Mesenchymal stem cell (in vitro differentiated cells and primary cell): ENCODE measurements around the gene DCDC2. TPM values are rescaled to one million over a fixed set of nuclear protein-coding genes. Genes with fewer than 3 reads are reported as not detected.
A peak's percentile ranks its signal among the peaks of the same experiment; 100 is the strongest.

ENCODE experiments used
- DNase-seq: peaks from one replicate; pipeline ENCODE4 v3.0.0-alpha.2; 2013
- H2AFZ ChIP-seq: one replicate; pipeline ENCODE4 v1.6.1; 2013; ENCODE audit warnings: low read depth, mild to moderate bottlenecking, control low read depth, inconsistent platforms, low read length, moderate library complexity
- H2AK5ac ChIP-seq: 2 replicates; pipeline ENCODE4 v1.6.1; 2013; ENCODE audit warnings: low read length, moderate library complexity, mild to moderate bottlenecking, inconsistent platforms; ENCODE audit not compliant: severe bottlenecking
- H2BK120ac ChIP-seq: one replicate; pipeline ENCODE4 v1.6.1; 2013; ENCODE audit warnings: low read depth, mild to moderate bottlenecking, inconsistent platforms, low read length, moderate library complexity
- H2BK12ac ChIP-seq, 2 experiments: one replicate each; pipeline ENCODE4 v1.6.1; 2013; ENCODE audit warnings: inconsistent platforms in 2 of 2, low read length in 2 of 2, mild to moderate bottlenecking in 2 of 2, moderate library complexity in 2 of 2, control low read depth in 1 of 2
- H2BK15ac ChIP-seq: one replicate; pipeline ENCODE4 v1.6.1; 2013; ENCODE audit warnings: mild to moderate bottlenecking, low read depth, inconsistent platforms; ENCODE audit not compliant: poor library complexity, severe bottlenecking
- H2BK5ac ChIP-seq: 2 replicates; pipeline ENCODE4 v1.6.1; 2013; ENCODE audit warnings: low read depth, mild to moderate bottlenecking, low read length, control low read depth, inconsistent platforms; ENCODE audit not compliant: poor library complexity, severe bottlenecking
- H3K14ac ChIP-seq, 2 experiments: one replicate each; pipeline ENCODE4 v1.6.1; 2013; ENCODE audit warnings: inconsistent platforms in 2 of 2, low read length in 2 of 2, control low read depth in 1 of 2, mild to moderate bottlenecking in 1 of 2, moderate library complexity in 1 of 2
- H3K18ac ChIP-seq, 2 experiments: one replicate each; pipeline ENCODE4 v1.6.1; 2013; ENCODE audit warnings: inconsistent platforms in 2 of 2, low read length in 2 of 2, control low read depth in 1 of 2, low read depth in 1 of 2, mild to moderate bottlenecking in 1 of 2
- H3K23ac ChIP-seq, 2 experiments: one replicate each; pipeline ENCODE4 v1.6.1; 2013; ENCODE audit warnings: inconsistent platforms in 2 of 2, low read length in 2 of 2, mild to moderate bottlenecking in 2 of 2, moderate library complexity in 2 of 2, control low read depth in 1 of 2
- H3K27ac ChIP-seq: 2 replicates; pipeline ENCODE4 v1.5.1; 2013; ENCODE audit warnings: mild to moderate bottlenecking, moderate library complexity, low read length, control low read depth, inconsistent platforms; ENCODE audit not compliant: poor library complexity, severe bottlenecking
- H3K27me3 ChIP-seq, 2 experiments: 2 replicates each; pipeline versions ENCODE4 v1.6.1 to v1.7.0; 2013; ENCODE audit warnings: low read length in 2 of 2, mild to moderate bottlenecking in 2 of 2, moderate library complexity in 2 of 2, control low read depth in 1 of 2, inconsistent platforms in 1 of 2; ENCODE audit not compliant: control insufficient read depth in 1 of 2, insufficient read depth in 1 of 2
- H3K36me3 ChIP-seq, 2 experiments: 2 replicates each; pipeline versions ENCODE4 v1.6.1 to v1.7.0; 2013; ENCODE audit warnings: low read length in 2 of 2, control low read depth in 1 of 2, inconsistent platforms in 1 of 2, low read depth in 1 of 2, mild to moderate bottlenecking in 1 of 2; ENCODE audit not compliant: insufficient read depth in 2 of 2, control insufficient read depth in 1 of 2
- H3K4ac ChIP-seq, 2 experiments: one replicate each; pipeline ENCODE4 v1.6.1; 2013; ENCODE audit warnings: inconsistent platforms in 2 of 2, low read length in 2 of 2, mild to moderate bottlenecking in 2 of 2, moderate library complexity in 2 of 2, control low read depth in 1 of 2, low read depth in 1 of 2
- H3K4me1 ChIP-seq: 2 replicates; pipeline ENCODE4 v1.6.1; 2013; ENCODE audit warnings: low read depth, low read length, control low read depth; ENCODE audit not compliant: control insufficient read depth, insufficient read depth
- H3K4me2 ChIP-seq: 2 replicates; pipeline ENCODE4 v1.6.1; 2013; ENCODE audit warnings: low read length, mild to moderate bottlenecking, inconsistent platforms; ENCODE audit not compliant: poor library complexity, severe bottlenecking
- H3K4me3 ChIP-seq, 2 experiments: 2 replicates each; pipeline versions ENCODE4 v1.5.1 to v1.7.0; 2013; ENCODE audit warnings: low read length in 2 of 2, mild to moderate bottlenecking in 2 of 2, control low read depth in 1 of 2, low read depth in 1 of 2; ENCODE audit not compliant: insufficient read depth in 1 of 2
- H3K79me1 ChIP-seq: replicated peaks from 2 replicates; pipeline ENCODE4 v1.6.1; 2013; ENCODE audit warnings: mild to moderate bottlenecking, control low read depth, low read length, inconsistent platforms; ENCODE audit not compliant: poor library complexity, severe bottlenecking
- H3K9ac ChIP-seq: 2 replicates; pipeline ENCODE4 v1.7.0; 2013; ENCODE audit warnings: mild to moderate bottlenecking, low read length, moderate library complexity
- H3K9me3 ChIP-seq: 2 replicates; pipeline ENCODE4 v1.7.0; 2013; ENCODE audit warnings: mild to moderate bottlenecking, low read length; ENCODE audit not compliant: control insufficient read depth
- H4K8ac ChIP-seq: one replicate; pipeline ENCODE4 v1.6.1; 2013; ENCODE audit warnings: inconsistent platforms, mild to moderate bottlenecking, low read length, moderate library complexity
- H4K91ac ChIP-seq: one replicate; pipeline ENCODE4 v1.6.1; 2013; ENCODE audit warnings: mild to moderate bottlenecking, low read length, inconsistent platforms
- WGBS: methylation state at CpG from one replicate; pipeline ENCODE4 v1.1.7; 2013; ENCODE audit warnings: mixed read lengths; 5-methylcytosine and 5-hydroxymethylcytosine counted together
- polyA plus RNA-seq, 2 experiments: library from polyadenylated mRNA; stranded (reverse); fragments of 200-250 nt; gene quantifications; one replicate each; pipeline ENCODE4 v1.2.3, GENCODE V29; 2013

DCDC2 gene
- polyA plus RNA-seq (2013, experiment 1 of 2), result 0.04 TPM
- polyA plus RNA-seq (2013, experiment 2 of 2), result 0.08 TPM

- Histone ChIP-seq H4K8ac (no peak within 1 kb of the TSS), H3K4ac (no peak within 1 kb of the TSS)
Observed at GRCh38 chr6:24357336-24358218, at the start of gene DCDC2. Gene DCDC2, minus strand, starts transcription at chr6:24358059. Its CDS starts 309 bp downstream, at chr6:24357750.

DNA sequence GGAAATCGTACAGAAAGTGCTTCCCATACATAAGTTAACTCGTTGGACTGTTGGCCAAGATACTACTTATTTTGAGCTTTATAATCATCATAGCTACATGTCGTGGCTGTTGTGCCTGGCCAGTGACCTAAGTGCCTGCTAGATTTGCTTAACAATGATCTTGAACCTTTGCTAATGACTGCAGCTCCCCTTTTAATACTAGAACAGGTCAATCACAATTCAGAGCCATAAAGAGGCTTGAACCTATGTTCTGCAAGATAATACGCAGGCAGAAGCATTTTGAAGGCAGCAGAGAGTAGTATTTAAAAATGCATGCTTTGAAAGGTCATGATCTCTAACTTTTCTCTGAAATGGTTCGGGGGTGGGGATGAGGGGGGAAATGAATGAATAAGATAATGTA is 47.4 kb upstream of the DCDC2 start:
- Histone ChIP-seq H4K8ac (no peak overlapping the region), H3K27me3 (no peaks in the 10 kb centered on the region), H3K9ac (no peak overlapping the region), H2BK12ac (no peak overlapping the region), H2BK120ac (no peak overlapping the region), H2AFZ (no peak overlapping the region), H3K4me2 (peak overlapping the region; percentile 19), H3K4me1 (peaks cover 11% of the 10 kb centered on the region), H3K4me3 (no peak overlapping the region), H3K9me3 (no peaks in the 10 kb centered on the region), H3K18ac (no peak overlapping the region), H2AK5ac (no peak overlapping the region), H3K79me1 (peaks cover 4% of the 10 kb centered on the region), H3K14ac (no peak overlapping the region), H2BK5ac (no peak overlapping the region), H3K36me3 (peaks cover 6 to 46% of the 10 kb centered on the region in 2 experiments), H4K91ac (no peak overlapping the region), H3K27ac (peak overlapping the region; percentile 45), H3K4ac (no peak overlapping the region), H3K23ac (no peak overlapping the region), H2BK15ac (no peak overlapping the region)
- no peak for DNase-seq
- WGBS, result 74% methylated on average over 5 of the region's 5 CpGs

More at GRCh38 chr6:24357336-24358218, at the start of gene DCDC2:
- H3K4me1 ChIP-seq, result peaks cover 1% of the 10 kb centered on the region
- H3K27ac ChIP-seq, result no peak within 1 kb of the TSS
- H2BK12ac ChIP-seq, result no peak within 1 kb of the TSS
- peaks cover 2% of the 10 kb centered on the region for H3K79me1 ChIP-seq
- no peak within 1 kb of the TSS for H3K14ac ChIP-seq
- no peak within 1 kb of the TSS for H2BK120ac ChIP-seq
- peak within 1 kb of the TSS in 1 of 2 experiments; percentile 67 for H3K4me3 ChIP-seq
- H3K9me3 ChIP-seq, result no peaks in the 10 kb centered on the region
- H2BK15ac ChIP-seq, result no peak within 1 kb of the TSS
- WGBS, result 95% methylated on average over 58 of the region's 61 CpGs
- no peak within 1 kb of the TSS for H2AFZ ChIP-seq
- H2BK5ac ChIP-seq, result no peak within 1 kb of the TSS
- no peak within 1 kb of the TSS for H4K91ac ChIP-seq
- H3K36me3 ChIP-seq, result peaks cover 0 to 8% of the 10 kb centered on the region in 2 experiments
- H3K9ac ChIP-seq, result no peak within 1 kb of the TSS
- H2AK5ac ChIP-seq, result peak within 1 kb of the TSS; percentile 74
- DNase-seq, result no peak
- no peak within 1 kb of the TSS for H3K4me2 ChIP-seq
- no peak within 1 kb of the TSS for H3K23ac ChIP-seq
- peaks cover 0 to 20% of the 10 kb centered on the region in 2 experiments for H3K27me3 ChIP-seq
- H3K18ac ChIP-seq, result no peak within 1 kb of the TSS

DNA sequence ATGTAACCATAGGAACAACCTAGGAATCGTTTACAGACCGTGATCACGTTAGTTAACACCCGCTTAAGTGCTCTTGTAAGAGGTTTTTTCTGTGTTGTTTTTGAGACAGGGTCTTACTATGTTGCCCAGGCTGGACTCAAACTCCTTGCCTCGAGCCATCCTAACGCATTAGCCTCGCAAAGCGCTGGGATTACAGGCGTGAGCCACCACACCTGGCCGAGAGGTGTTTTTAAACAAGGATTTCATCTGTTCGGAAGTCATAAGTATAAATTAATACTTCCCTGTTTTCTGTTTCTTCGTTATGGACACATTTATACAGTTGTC is 45.6 kb upstream of the DCDC2 start:
- Histone ChIP-seq H3K79me1 (peaks cover 4% of the 10 kb centered on the region), H3K36me3 (peaks cover 6 to 29% of the 10 kb centered on the region in 2 experiments), H4K91ac (peak overlapping the region; percentile 75), H3K23ac (no peak overlapping the region), H3K9me3 (no peaks in the 10 kb centered on the region), H3K4me2 (peak overlapping the region; percentile 50), H2AK5ac (no peak overlapping the region), H3K4me1 (peaks cover 8% of the 10 kb centered on the region), H3K27me3 (peaks cover 0 to 6% of the 10 kb centered on the region in 2 experiments), H3K27ac (peak overlapping the region; percentile 96), H4K8ac (peak overlapping the region; percentile 98), H2BK5ac (peak overlapping the region; percentile 85), H2AFZ (peak overlapping the region; percentile 83), H3K14ac (peak overlapping the region in 1 of 2 experiments; percentile 92), H3K4ac (peak overlapping the region in 1 of 2 experiments; percentile 33), H3K4me3 (peak overlapping the region; percentile 88 to 97), H2BK15ac (peak overlapping the region; percentile 86), H3K9ac (peak overlapping the region; percentile 96), H3K18ac (peak overlapping the region in 1 of 2 experiments; percentile 80), H2BK120ac (no peak overlapping the region), H2BK12ac (no peak overlapping the region)
- DNase-seq, result no peak
- WGBS, result under 1% methylated on average over 9 of the region's 12 CpGs
